ENCODE measurements around the gene CLDND2. TPM values are rescaled to one million over a fixed set of nuclear protein-coding genes. Genes with fewer than 3 reads are reported as not detected.

Gene CLDND2
- total RNA-seq, 2 donors from 2014 or later = not detected

DNA sequence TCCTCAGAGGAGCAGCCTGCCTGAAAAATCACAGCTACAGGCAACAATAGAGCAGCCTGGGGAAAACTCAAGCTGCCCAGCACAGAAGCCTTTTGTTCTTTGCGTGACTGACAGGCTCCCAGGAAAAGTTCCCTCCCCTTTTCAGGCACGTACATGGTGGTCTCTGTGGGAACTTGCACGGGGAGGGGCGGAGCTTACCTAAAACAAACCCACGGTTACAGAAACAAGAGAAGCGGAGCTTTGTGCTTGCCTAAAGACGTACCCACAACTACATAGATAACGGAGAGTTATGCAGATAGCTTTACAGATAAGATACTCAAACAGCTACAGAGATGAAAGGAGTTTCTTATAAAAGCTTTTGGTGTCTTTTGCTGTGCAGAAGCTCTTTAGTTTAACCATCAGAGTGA, 14.1 kb downstream of the CLDND2 start:
- no peak for DNase-seq (ENCODE audit: low spot score)
- Histone ChIP-seq H3K27me3 (no peaks in the 10 kb centered on the region), H3K36me3 (peaks cover 29% of the 10 kb centered on the region), H3K27ac (no peak overlapping the region), H3K4me1 (no peaks in the 10 kb centered on the region), H3K9me3 (no peaks in the 10 kb centered on the region), H3K4me3 (no peak overlapping the region)
- no peak for TF ChIP-seq CTCF (IDR thresholded peaks at IDR 0.05)

DNA sequence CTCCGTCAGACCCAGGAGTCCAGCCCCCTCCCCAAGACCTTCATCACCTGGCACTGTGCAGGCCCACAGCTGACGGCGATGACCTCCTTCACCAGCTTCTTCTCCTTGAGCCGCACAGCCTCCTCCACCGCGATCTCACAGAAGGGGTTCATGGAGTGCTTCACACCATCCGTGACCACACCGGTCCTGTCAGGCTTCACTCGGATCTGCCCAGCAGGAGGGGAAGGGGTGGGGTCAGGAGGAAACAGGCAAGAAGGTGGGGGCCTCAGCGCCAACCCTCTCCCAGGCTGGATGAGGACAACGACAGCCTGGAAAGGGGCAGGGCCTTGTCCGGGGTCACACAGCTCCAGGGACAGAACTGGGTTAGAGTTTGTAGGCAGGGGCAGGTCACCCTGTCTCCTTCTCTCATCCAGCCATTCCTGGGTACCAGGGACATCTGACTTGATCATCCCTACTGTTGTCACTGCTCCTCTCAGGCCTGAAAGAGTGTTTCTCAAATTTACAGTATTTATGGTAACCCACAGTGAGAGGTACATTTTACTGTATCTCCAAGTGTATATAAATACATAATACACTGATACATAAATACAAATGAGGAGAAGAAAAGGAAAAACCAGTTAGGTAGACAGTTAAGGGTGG, 14.6 kb downstream of the CLDND2 start:
- DNase-seq (ENCODE audit: low spot score) = no peak
- Histone ChIP-seq H3K27me3 (no peaks in the 10 kb centered on the region), H3K4me3 (no peak overlapping the region), H3K36me3 (peaks cover 30% of the 10 kb centered on the region), H3K4me1 (no peaks in the 10 kb centered on the region), H3K9me3 (no peaks in the 10 kb centered on the region), H3K27ac (no peak overlapping the region)
- no peak for TF ChIP-seq CTCF (IDR thresholded peaks at IDR 0.05)

- Histone ChIP-seq H3K9me3 (no peaks in the 10 kb centered on the region), H3K36me3 (peaks cover 30% of the 10 kb centered on the region), H3K27ac (no peak overlapping the region), H3K4me3 (no peak overlapping the region), H3K4me1 (no peaks in the 10 kb centered on the region), H3K27me3 (no peaks in the 10 kb centered on the region)
- TF ChIP-seq CTCF (IDR thresholded peaks at IDR 0.05) = no peak
- no peak for DNase-seq (ENCODE audit: low spot score)
Observed at GRCh38 chr19:51352783-51353360, 15.9 kb downstream of the CLDND2 start.

DNA sequence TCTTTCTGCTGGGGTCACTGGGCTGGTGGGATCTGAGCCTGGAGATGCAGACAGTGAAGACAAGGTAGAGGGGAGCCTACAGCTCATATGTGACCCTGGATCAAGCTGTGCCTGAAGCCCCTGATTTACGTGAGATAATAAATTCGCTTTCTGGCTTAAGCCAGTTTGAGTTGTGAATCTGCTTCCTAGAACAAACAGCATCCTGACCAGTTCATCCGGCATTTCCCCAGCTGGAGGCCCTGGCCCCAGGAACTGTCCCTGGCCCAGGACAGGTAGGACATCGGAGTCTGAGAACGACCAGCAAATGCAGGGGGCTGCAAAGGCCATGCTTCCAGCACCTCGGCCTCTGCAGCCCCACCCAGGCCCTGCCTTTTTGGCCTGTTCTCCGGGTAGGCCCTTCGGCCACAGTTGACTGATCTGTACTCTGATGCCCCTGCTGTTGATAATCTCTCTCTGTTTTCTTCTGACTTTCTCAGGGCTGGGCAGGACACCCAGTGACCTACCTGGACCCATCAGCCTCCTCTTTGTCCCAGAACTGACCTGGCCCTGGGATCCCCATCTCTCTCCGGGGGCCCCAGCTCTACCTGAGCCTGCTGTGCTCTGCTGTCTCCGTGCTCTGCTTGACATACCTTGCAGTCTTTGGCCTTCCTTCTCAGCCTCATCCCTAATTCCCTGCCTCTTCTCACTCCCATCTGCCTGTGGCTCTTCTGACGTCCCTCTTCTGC, 17.4 kb downstream of the CLDND2 start:
- peaks cover 38% of the 10 kb centered on the region for H3K36me3 ChIP-seq
- H3K9me3 ChIP-seq = no peaks in the 10 kb centered on the region
- no peaks in the 10 kb centered on the region for H3K27me3 ChIP-seq
- no peak for DNase-seq (ENCODE audit: low spot score)
- H3K27ac ChIP-seq = no peak overlapping the region
- H3K4me1 ChIP-seq = no peaks in the 10 kb centered on the region
- TF ChIP-seq CTCF (IDR thresholded peaks at IDR 0.05) = no peak
- no peak overlapping the region for H3K4me3 ChIP-seq

DNA sequence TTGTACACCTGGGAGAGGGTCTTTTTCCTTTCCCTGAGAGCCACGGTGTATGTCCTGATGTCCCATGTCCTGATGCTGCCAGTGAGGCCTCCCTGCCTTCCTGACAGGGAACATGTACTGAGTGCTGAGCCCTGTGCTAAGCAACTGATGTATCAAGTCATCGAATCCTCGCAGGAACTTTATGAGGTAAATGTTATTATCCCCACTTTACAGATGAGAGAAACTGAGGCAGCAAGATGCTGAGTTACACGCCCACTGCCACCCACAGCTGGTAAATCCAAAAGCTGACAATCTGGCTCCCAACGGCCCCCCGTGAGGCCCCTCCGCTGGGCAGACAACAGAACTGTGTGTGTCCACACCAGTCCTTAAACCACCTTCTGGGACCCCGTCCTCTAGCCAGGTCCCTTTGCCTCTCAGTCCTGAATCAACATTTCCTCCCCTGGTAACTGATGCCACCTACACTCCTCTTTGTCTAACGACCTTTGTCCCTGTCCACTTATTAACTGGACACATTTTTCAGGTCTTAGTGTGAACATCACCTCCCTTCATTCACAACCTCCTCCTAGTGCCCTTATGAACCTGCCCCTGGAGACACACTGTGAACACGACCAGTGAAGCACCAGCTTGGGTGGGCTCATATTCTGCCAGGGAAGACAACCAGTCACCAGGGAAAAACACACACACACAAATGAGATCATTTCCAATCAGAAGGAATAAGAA, 21.4 kb downstream of the CLDND2 start:
- Histone ChIP-seq H3K36me3 (peaks cover 32% of the 10 kb centered on the region), H3K9me3 (no peaks in the 10 kb centered on the region), H3K27ac (no peak overlapping the region), H3K27me3 (no peaks in the 10 kb centered on the region), H3K4me3 (no peak overlapping the region), H3K4me1 (no peaks in the 10 kb centered on the region)
- TF ChIP-seq CTCF (IDR thresholded peaks at IDR 0.05) = no peak
- DNase-seq (ENCODE audit: low spot score) = no peak
